GM19351 (cell line): ENCODE measurements around the gene LRMDA.

Source experiments
- ATAC-seq: cut with Tn5 transposase; IDR thresholded peaks from one replicate; pipeline ENCODE4 v1.9.1; 2021; ENCODE audit warnings: mild to moderate bottlenecking, moderate library complexity; ENCODE audit not compliant: unreplicated experiment

The LRMDA gene

GRCh38 chr10:75693489-75693888 is 262.1 kb downstream of the LRMDA start:
- ATAC-seq, result no peak

GRCh38 chr10:75694269-75694668 is 262.8 kb downstream of the LRMDA start:
- no peak for ATAC-seq

- ATAC-seq, result no peak
Observed at GRCh38 chr10:75694790-75695189, 263.4 kb downstream of the LRMDA start.

- no peak for ATAC-seq
Observed at GRCh38 chr10:75695994-75696393, 264.6 kb downstream of the LRMDA start.

- no peak for ATAC-seq
Observed at GRCh38 chr10:75696536-75696935, 265.1 kb downstream of the LRMDA start.

GRCh38 chr10:75703191-75703854 is 271.9 kb downstream of the LRMDA start:
- no peak for ATAC-seq

GRCh38 chr10:75705426-75705825 is 274.0 kb downstream of the LRMDA start:
- ATAC-seq, result no peak

GRCh38 chr10:75707080-75707840 is 275.8 kb downstream of the LRMDA start:
- no peak for ATAC-seq

- ATAC-seq, result no peak
Observed at GRCh38 chr10:75708060-75708459, 276.6 kb downstream of the LRMDA start.

- no peak for ATAC-seq
Observed at GRCh38 chr10:75709245-75709644, 277.8 kb downstream of the LRMDA start.

- ATAC-seq, result no peak
Observed at GRCh38 chr10:75709811-75710210, 278.4 kb downstream of the LRMDA start.

GRCh38 chr10:75712242-75712880 is 280.9 kb downstream of the LRMDA start:
- no peak for ATAC-seq

GRCh38 chr10:75716506-75716905 is 285.1 kb downstream of the LRMDA start:
- ATAC-seq, result no peak

- ATAC-seq, result no peak
Observed at GRCh38 chr10:75717126-75717916, 285.9 kb downstream of the LRMDA start.

- ATAC-seq, result no peak
Observed at GRCh38 chr10:75718991-75719390, 287.6 kb downstream of the LRMDA start.

- no peak for ATAC-seq
Observed at GRCh38 chr10:75720157-75720556, 288.7 kb downstream of the LRMDA start.

- no peak for ATAC-seq
Observed at GRCh38 chr10:75722020-75722419, 290.6 kb downstream of the LRMDA start.

- ATAC-seq, result no peak
Observed at GRCh38 chr10:75722609-75723008, 291.2 kb downstream of the LRMDA start.

- no peak for ATAC-seq
Observed at GRCh38 chr10:75723319-75723980, 292.0 kb downstream of the LRMDA start.

- no peak for ATAC-seq
Observed at GRCh38 chr10:75724047-75724446, 292.6 kb downstream of the LRMDA start.
